ENCODE measurements around the gene PRDM2.
"Not testable (repeated sequence)": the region's sequence is repeated elsewhere in the genome, so short reads cannot be mapped to it uniquely, and the experiment has no call there.

The PRDM2 gene

DNA sequence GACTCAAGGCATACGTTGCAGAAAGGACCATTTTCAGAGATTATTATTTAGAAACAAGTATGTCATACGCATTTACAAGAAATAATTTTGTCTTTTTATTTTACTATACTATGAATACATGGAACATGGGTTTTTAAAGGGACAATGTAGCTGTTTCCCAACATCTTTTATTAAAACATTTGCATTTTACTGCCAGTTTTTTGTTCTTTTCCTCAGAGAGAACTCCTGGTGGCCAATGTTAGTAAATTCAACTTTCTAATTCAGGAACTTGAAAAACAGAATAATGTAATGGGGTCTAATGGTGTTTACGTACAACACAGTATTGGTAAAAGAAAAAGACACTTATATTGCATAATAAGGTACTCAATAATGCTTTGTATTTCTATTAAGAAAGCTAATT lies 14.9 kb downstream of the PRDM2 start:
- DNase-seq (ENCODE audit: low read depth) = no peak
- TF ChIP-seq, protein P1, sequence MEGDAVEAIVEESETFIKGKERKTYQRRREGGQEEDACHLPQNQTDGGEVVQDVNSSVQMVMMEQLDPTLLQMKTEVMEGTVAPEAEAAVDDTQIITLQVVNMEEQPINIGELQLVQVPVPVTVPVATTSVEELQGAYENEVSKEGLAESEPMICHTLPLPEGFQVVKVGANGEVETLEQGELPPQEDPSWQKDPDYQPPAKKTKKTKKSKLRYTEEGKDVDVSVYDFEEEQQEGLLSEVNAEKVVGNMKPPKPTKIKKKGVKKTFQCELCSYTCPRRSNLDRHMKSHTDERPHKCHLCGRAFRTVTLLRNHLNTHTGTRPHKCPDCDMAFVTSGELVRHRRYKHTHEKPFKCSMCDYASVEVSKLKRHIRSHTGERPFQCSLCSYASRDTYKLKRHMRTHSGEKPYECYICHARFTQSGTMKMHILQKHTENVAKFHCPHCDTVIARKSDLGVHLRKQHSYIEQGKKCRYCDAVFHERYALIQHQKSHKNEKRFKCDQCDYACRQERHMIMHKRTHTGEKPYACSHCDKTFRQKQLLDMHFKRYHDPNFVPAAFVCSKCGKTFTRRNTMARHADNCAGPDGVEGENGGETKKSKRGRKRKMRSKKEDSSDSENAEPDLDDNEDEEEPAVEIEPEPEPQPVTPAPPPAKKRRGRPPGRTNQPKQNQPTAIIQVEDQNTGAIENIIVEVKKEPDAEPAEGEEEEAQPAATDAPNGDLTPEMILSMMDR (IDR thresholded peaks at IDR 0.05; ENCODE audit: low read depth, low read length) = no peak
- TF ChIP-seq, protein P2, sequence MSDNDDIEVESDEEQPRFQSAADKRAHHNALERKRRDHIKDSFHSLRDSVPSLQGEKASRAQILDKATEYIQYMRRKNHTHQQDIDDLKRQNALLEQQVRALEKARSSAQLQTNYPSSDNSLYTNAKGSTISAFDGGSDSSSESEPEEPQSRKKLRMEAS (IDR thresholded peaks at IDR 0.05; ENCODE audit: low read depth, low read length) = no peak
- TF ChIP-seq POLR2A (IDR thresholded peaks at IDR 0.05; ENCODE audit: extremely low read depth, insufficient read length) = no peak
- TF ChIP-seq MYC (IDR thresholded peaks at IDR 0.05; ENCODE audit: low read depth, low read length) = no peak

DNA sequence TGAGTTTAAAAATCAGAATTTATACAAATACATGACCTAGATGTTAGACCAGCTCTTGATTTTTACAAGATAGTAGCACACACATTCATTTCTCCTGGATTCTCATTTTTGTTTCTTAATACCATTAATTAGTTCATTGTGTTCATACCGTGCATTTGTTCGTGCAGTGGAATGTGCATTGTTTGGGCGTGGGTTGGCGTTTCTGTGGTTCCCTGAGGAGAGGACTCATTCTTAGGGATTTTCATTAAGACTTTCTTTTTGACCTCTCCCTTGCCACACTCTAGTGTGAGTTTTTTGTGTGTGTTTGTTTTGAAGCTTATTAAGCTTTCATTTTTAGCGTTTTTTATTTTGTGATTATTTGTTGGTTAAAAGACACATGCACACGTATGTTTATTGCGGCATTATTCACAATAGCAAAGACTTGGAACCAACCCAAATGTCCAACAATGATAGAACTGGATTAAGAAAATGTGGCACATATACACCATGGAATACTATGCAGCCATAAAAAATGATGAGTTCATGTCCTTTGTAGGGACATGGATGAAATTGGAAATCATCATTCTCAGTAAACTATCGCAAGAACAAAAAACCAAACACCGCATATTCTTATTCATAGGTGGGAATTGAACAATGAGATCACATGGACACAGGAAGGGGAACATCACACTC lies 15.8 kb downstream of the PRDM2 start:
- not testable (repeated sequence) for H3K4me3 ChIP-seq (ENCODE audit: low read depth, low read length); DNase-seq (ENCODE audit: low read depth)

More for the DNA sequence above, 14.9 kb downstream of the PRDM2 start:
- no peak overlapping the region for H3K4me3 ChIP-seq (ENCODE audit: low read depth, low read length)

DNA sequence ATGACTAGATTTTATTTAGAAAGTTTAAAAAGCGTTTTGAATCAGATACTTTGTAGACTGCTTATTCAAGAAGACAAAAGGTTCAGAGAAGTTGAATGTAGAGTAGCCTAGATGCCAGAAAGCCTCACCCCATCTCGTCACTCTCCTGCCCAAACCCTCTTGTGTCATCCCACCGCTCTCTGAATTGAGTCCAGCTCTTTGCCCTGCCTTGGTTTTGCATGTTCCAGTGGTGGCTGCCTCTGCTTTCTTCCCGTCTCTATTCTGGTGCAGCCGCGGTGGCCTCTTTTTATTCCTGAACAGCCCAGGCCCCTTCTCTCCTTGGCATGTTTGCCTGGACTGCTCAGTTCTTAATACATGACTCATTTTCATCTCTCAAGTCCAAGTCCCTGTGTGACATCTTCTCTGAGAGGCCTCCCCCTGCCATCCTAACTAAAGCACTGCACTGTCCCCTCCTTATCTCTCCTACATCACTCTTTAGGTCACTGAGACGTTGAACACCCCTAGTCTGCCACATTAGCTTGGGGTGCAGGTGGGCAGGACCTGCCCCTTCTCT lies 22.9 kb downstream of the PRDM2 start:
- DNase-seq (ENCODE audit: low read depth) = peak; percentile 42
- H3K4me3 ChIP-seq (ENCODE audit: low read depth, low read length) = no peak overlapping the region
- TF ChIP-seq, protein P2 (IDR thresholded peaks at IDR 0.05; ENCODE audit: low read depth, low read length) = no peak
- TF ChIP-seq, protein P1 (IDR thresholded peaks at IDR 0.05; ENCODE audit: low read depth, low read length) = no peak
- no peak for TF ChIP-seq POLR2A (IDR thresholded peaks at IDR 0.05; ENCODE audit: extremely low read depth, insufficient read length)
- TF ChIP-seq MYC (IDR thresholded peaks at IDR 0.05; ENCODE audit: low read depth, low read length) = no peak

DNA sequence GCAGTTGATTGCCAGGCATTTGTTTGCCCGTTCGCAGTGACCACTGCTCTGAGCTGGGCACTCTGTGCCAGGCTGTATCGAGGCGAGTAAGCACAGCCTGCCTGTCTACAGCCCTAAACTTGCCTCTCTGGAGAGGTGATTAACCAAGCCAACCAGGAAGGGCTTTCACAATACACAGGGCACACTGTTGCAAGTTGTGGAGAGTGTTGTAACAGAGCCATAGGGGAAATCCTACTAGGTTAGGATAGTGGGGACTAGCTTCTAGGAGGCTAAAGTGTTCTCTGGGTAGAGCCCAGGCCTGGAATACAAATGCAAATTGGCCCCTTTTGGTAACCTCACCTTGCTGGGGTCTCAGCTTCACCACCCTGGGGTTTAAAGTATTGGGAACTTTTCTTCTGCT lies 23.8 kb downstream of the PRDM2 start:
- TF ChIP-seq POLR2A (IDR thresholded peaks at IDR 0.05; ENCODE audit: extremely low read depth, insufficient read length) (no peak), MYC (IDR thresholded peaks at IDR 0.05; ENCODE audit: low read depth, low read length) (peak; percentile 34; the same call in 1 of the 2 replicates)
- TF ChIP-seq, protein P1 (IDR thresholded peaks at IDR 0.05; ENCODE audit: low read depth, low read length) = no peak
- peak overlapping the region; percentile 29 for H3K4me3 ChIP-seq (ENCODE audit: low read depth, low read length)
- DNase-seq (ENCODE audit: low read depth) = peak; percentile 92

DNA sequence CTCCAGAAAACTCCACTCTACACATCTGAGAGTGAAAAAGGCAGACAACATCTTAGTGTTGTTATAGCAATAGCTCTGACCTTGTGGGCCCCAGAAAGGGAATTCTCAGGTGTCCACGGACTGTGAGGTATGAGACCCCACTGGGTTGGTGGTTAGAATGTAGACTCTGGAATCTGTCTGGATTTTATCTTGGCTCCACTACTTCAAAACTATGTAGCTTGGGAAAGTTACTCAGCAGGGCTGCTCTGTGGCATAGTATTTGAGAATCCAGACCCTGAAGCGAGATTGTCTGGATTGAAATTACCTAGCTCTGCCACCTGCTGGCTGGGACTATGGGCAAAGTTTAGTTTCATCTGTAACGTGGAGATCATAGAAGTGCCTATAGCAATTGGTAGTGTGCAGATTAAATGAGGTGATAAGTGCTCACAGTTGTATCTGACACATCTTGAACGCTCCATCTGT lies 25.8 kb downstream of the PRDM2 start:
- peak; percentile 69 for DNase-seq (ENCODE audit: low read depth)
- no peak overlapping the region for H3K4me3 ChIP-seq (ENCODE audit: low read depth, low read length)
- no peak for TF ChIP-seq POLR2A (IDR thresholded peaks at IDR 0.05; ENCODE audit: extremely low read depth, insufficient read length)
- TF ChIP-seq, protein P1 (IDR thresholded peaks at IDR 0.05; ENCODE audit: low read depth, low read length) = peak; percentile 42

DNA sequence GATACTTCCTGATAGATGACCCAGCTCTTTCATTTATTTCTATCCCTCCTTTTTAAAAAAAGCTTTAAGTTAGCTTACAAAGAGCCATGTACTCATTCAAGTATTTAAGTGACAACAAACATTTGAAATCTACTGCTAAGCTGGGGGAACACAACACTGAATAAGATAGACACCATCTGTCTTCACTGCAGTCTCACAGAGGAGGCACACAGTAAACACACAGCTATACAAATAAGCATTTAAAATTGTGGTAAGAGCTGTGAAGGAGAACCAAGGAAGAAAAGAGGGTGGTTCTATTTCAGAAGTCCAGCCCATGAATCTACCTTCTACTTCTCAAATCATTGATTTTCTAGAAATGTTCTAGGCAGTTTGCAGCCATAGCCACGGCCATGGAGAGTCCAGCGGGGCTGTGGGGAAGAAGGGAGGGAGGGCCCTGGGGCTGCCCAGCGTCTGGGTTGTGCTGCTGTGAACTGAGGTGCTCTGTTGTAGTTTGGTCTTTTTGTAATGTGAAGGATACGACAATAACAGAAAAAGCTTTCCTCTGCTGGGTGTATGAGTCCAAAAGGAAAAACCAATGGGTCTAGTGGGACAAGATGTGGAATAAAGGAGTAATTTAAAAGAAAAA lies 28.2 kb downstream of the PRDM2 start:
- no peak overlapping the region for H3K4me3 ChIP-seq (ENCODE audit: low read depth, low read length)
- DNase-seq (ENCODE audit: low read depth) = no peak
- no peak for TF ChIP-seq POLR2A (IDR thresholded peaks at IDR 0.05; ENCODE audit: extremely low read depth, insufficient read length)
- TF ChIP-seq, protein P2 (IDR thresholded peaks at IDR 0.05; ENCODE audit: low read depth, low read length) = no peak
- TF ChIP-seq MYC (IDR thresholded peaks at IDR 0.05; ENCODE audit: low read depth, low read length) = no peak
- TF ChIP-seq, protein P1 (IDR thresholded peaks at IDR 0.05; ENCODE audit: low read depth, low read length) = no peak

Data from NB4 (cell line).